Activated T-cell treated with anti-CD3 and anti-CD28 coated beads, Interleukin-2, amount 50 U/mL, for 48 hours (primary cell): ENCODE results near the gene XPNPEP1.

ENCODE experiments used
- DNase-seq, 2 experiments: peaks; one replicate each; pipeline ENCODE4 v3.0.0-alpha.2; 2020

XPNPEP1 gene

DNA sequence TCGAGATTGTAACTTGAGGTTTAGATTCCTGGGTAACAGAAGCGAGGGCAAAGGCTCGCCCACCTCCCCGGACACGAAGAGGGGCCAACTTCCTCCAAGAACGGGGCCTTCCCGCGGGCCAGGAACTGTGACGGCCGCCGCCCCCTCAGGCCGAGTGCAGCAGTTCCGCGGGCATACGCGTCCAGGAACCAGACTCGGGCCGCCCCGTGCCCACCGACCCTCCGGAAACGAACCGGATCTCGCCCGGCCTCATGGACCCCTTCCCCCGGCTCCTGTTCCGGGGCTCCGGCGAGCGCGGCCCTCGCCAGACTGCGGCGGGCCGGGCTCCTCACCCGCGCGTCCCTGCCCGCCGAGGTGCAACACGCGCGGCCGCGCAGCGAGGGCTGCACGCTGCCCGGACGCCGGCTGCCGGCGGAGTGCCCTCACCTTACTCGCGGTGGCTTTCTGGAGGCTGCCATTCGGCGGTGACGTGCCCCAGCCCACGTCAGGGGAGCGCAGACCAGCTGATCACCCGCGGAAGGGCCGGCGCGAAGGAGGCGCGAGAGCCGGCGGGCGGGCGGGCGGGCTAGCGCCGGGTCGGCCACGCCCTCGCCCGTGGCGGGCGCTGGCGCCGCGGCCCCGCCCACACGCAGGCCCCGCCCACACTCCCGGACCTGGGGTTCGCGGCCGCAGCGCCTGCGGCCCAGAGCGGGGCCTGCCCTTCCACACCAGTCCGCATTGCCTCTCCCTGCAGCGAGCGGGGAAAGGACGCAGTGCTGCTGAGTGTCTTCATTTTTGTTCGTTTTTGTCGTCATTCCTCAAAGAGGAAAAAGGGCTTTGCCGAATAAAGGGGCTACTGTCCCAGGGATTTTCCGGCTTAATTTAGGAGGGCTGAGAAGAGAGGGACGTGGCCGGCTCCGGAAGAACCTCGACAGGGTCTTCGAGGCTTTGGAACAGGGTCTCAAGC, at the start of gene XPNPEP1:
Gene XPNPEP1 (minus strand): TSS at position 536 of the 946 bp plus-strand sequence. CDS start 78 bp downstream, at position 458.
- DNase-seq = peak; percentile 84 to 88

DNA sequence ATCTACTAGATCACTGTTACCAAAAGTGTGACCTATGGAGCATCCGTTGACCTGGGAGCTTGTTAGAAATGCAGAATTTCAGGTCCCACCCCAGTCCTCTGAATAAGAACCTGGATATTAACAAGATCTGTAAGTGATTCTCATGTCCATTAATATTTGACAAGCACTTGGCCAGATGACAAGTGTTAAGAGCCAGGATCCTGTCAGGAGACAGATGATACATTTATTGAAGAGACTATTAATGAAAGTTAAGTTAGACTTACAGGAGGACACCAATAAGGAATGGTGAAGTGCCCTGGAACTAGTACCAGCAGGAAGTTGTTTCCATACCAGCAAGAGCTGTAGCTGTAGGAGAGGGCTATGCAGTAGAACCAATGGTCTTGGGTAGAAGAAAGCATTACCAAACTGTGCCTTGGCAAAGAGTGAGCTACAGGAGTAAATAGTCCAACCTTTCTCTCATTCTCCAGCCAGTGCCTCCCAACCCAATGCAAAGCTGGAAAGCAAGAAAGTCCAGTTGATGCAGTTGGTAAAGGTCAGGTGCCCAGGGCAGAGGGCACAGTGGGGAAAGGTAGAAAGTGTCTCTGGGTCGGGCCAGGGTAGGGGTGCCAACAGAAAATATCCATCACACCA, 49.2 kb upstream of the XPNPEP1 start:
- no peak for DNase-seq

- DNase-seq = no peak
Measured at GRCh38 chr10:109971634-109972033, 48.3 kb upstream of the XPNPEP1 start.

DNA sequence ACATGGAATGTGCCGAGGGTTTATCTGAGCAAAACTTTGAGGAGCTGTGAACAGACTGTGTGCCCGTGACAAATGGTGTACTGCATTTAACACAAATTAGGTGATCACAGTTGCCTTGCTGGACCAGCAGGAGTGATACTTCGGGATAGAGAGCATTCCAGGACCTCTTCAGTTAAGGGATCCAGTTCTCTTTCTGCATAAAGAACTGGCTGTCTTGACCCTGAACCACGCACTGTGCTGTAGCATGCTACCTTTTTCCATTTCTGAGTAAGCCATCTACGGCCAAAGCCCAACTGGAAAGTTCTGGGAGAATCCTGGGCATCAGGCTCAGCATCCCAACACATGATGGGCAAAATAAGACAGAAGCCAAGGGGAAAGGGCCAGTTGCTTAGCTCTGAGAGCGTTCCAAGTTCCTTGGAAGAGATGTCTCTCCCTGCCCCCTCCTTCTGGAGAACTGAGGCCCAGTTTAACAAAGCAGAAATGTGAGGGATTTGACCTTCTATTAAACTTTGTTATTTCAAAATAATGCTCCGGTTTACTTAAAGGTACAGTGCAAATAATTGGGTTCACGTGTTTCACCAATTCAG, 46.5 kb upstream of the XPNPEP1 start:
- DNase-seq = no peak

- DNase-seq = no peak
Measured at GRCh38 chr10:109968953-109969759, 45.8 kb upstream of the XPNPEP1 start.

- no peak for DNase-seq
Measured at GRCh38 chr10:109967739-109968088, 44.4 kb upstream of the XPNPEP1 start.

DNA sequence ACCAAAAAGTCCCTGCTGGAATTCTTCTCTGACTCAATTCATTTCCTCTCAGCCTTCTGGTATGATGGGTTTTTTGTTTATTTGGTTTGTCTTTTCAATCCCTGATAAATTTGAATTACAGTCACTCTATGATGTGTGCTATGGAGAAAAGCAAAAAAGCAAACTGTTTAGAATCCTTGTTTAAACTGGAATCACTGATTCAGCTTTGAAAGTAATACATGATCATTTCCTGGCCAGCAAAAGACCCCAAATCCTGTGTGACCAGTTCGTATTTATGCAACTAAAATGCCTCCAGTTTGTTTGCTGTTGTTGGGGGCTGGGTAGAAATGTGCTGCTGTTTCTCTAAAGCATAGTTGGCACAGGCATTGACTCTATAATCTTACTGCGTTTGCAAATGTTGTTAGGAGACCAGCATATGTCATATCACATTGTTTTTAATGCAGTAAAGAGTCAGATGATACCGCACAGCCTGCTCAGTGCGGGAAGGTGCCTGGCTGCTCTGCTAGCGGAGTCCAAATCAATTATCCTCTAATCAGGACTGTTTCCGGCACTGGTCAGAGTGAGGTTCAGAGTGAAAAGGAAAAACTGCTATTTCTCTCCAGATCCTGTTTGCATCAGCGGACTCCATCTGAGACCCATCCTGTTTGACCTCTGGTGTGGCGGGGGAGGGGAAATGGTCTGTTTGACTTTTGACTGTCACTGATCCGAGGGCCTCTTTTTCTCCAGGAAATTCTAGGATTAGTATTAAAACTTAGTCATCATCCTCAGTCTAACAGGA, 43.8 kb upstream of the XPNPEP1 start:
- no peak for DNase-seq

DNA sequence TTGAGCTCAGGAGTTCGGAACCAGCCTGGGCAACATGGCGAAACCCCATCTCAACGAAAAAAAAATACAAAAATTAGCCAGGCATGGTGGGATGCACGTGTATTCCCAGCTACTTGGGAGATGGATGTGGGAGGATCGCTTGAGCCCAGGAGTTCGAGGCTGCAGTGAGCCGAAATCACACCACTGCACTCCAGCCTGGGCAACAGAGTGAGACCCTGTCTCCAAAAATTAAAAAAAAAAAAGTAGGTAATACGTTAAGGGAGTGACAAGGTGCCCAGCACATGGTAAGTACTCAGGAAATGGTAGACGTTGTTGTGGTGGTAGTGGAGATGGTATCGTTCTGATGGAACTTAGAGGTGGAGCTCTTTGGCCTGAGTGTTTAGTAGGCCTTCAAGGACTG, 41.0 kb upstream of the XPNPEP1 start:
- no peak for DNase-seq

DNA sequence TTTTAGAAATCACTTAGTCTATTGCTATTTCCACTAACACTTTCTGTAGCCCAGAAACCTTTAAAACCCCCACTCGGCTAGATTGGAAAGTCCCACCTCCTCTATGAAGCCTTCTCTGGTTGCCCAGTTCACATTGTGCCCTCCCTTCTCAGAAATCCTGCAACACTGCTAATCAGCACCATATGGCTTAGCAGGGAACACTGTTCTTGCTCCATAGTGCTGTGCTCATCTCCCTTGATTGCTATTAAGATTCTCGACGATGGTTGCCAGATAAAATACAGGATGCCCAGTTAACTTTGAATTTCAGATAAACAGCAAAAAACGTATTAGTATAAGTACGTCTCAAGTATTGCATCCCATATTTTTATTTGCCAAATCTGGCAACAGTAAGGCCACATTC, 40.1 kb upstream of the XPNPEP1 start:
- no peak for DNase-seq

DNA sequence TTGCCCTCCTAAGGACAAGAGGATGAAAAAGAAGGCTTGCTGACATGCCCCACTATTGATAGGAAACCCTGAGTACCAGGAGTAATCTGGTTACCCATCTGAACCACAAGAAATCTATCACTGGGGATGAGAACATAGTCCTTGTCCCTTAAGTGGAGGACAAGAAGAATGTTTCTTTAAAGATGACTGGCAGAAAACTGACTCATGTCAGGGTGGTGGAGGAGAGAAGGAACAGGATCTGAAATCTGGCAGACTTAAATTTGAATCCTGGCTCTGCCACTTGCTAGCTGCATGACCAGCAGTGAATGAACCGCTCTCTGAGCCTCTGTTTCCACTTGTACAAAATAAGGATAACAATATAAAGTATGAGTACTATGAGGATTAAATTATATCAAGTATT, 38.9 kb upstream of the XPNPEP1 start:
- no peak for DNase-seq

DNA sequence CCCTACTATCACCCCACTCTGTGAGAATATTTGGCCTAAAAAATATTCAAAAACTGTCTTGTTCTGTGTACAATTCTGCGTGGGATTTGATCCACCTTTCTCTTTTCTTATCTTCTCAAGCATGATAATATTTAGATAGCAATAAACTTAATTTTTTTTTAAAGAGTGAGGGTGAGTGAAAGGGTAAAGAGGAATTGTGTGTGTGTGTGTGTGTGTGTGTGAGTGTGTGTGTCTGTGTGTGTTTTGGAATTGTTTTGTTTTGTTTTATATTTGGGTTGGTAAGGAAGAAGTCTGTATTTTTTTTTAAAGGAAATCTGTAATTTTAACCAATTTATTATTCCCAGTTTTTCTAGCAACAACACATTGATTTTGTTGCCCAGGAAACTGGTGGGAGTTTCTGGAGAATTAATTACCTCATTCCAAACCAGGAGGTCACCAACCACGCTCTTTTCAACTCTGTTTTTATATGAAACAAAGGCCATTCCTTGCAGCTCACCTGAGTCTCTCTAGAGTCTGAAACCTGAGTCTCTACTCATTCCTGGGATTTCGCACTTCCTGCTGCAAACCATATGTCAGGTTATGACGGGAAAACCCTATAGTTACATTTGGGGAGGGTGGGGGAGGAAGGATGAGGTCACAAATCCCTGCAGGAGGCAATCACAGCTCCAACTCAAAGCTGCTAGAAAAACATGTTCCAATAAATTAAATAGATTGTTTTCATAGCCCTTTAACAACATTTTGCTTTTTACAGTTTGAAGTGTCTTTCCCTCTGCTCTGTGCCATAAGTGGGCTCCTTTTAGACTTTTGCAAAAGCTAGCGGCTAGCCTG, 38.1 kb upstream of the XPNPEP1 start:
- DNase-seq = no peak

DNA sequence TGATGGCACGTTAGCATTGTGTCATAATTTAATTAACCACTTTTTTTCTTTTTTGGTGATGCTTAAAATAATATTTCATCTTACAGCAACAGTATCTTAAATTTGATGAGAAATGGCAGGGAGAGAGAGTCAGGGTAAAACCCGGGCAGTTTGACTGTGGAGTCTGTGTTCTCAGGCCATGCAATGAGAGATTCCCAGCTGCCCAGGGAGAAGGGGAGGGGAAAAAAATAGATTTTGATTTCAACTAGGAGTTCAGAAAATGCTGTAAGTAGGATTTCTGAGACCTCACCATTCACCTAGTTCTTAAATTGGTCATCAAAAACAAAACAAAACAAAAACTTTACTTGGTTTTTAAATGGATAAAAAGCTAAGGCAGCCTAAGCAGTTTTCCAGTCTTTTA, 37.4 kb upstream of the XPNPEP1 start:
- DNase-seq = no peak

- no peak for DNase-seq
Measured at GRCh38 chr10:109959259-109960145, 36.2 kb upstream of the XPNPEP1 start.

- no peak for DNase-seq
Measured at GRCh38 chr10:109958059-109958458, 34.7 kb upstream of the XPNPEP1 start.

DNA sequence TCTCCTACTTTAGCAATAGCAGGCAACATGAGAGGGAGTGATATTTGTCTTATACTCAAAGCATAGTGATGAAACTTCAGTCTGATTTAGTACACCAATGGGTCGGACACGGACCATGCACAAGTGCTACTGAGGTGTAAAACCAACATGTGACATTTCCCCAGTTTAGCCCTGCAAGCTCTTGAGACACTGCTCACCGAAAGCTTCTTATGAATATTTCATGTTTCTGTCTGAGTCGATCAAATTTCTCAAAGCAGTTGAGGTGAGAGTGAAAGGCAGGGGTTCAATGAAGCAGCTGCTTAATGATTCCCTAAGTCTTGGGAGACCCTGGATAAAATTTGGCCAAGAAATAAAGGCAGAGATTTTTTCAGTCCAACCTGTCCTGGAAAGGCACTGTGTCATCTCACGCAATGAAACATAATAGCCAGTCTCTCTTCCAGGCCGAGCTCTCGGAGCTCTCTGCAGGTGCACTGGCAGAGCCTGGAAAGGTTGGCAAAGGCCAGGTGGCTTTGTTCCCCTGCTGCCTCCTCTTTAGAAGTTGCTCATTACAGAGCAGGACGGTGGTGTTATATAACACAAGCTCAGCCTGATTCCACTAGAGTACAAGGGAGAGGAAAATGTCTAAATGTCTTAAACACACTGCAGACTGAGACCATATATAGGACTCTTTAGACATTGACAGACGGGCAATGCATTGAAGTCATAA, 33.9 kb upstream of the XPNPEP1 start:
- DNase-seq = no peak

DNA sequence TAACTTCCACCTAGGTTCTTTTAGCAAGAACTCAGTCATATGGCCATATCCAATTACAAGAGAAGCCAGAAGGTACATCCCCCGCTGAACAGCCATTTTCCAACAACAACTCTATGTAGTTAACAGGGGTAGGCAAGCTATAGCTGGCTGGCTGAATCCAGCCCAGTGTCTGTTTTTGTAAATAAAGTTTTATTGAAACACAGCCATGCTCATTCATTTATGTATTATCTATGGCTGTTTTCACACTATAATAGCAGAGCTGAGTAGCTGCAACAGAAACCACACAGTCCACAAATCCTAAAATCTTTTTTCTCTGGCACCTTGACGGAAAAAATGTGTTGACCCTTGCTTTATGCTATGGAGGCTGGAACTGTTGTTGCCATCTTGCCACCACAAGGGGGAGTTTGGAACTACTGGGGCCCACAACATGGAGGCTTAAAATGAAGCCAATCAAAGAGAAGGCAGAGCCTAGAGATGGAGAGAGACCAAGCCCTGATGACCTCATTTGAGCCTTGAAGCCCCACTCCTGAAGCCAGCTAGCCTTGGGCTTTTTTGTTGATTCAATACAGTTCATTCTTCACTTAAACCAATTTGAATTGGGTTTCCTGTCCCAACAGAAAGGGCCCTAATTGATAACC, 33.3 kb upstream of the XPNPEP1 start:
- DNase-seq = peak; percentile 37 to 45

DNA sequence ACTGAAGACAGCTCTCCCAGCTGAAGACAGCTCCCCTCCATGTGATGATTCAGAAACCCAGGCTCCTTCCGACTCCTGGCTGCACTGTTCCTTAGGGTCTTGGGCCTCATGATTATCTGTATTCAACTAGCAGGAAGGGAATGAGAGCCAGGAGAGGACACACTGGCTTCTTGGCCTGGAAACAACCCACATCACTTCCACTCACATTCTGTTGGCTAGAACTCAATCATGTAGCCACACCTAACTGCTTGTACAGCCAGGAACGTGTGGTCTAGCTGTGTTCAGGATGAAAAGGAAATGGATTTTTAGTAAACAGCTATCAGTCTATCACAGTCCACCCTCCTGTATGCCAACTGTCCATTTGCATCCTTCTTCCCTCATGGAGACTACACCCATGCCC, 30.5 kb upstream of the XPNPEP1 start:
- DNase-seq = no peak

DNA sequence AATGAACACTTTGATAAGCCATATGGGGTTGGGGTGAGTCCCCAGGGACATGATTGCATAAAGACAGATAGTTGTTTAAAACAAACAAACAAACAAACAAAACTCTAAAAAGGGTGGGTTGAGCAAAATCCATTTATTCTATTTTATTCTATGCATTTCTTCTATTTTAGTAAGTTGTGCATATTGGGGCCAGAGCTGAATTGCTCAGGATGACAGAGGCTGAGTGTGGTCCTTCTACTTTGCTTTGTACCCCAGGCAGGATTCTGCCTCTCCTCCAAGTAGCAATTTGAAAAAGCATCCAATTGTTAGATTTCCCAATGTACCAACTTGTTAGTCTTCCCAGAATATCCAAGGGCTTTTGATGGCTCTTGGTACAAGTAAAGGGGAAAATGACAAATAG, 29.2 kb upstream of the XPNPEP1 start:
- no peak for DNase-seq
